K562 (cell line): ENCODE results near the gene IFT122. TPM values are rescaled to one million over a fixed set of nuclear protein-coding genes. Genes with fewer than 3 reads are reported as not detected.
"Not testable (repeated sequence)": the region's sequence is repeated elsewhere in the genome, so short reads cannot be mapped to it uniquely, and the experiment has no call there.

Experiments used
- ATAC-seq: fragments of 200-7000 bp; cut with Tn5 transposase; 3 replicates; pipeline ENCODE4 v1.9.1; 2020; ENCODE audit warnings: moderate library complexity
- BruUV-seq: library from RNA; stranded (reverse); fragments of 400-500 nt; replicated peaks from 2 replicates; lab custom pipeline; 2021; lab: Mats Ljungman, UMichigan
- CTCF ChIA-PET: fragments of 300-600 bp; formaldehyde crosslinking; extraction: SDS; loops from one replicate; lab custom pipeline; 2021; ENCODE audit warnings: low intra/inter-chr PET ratio; lab: Yijun Ruan, JAX
- POLR2A ChIA-PET: fragments of 300-600, 350-650 bp; sonication (Branson Sonifier 250); formaldehyde crosslinking; extraction: SDS; loops from one replicate; lab custom pipeline; 2021; ENCODE audit warnings: antibody characterized with exemption, inconsistent platforms; lab: Yijun Ruan, JAX
- DNase-seq, 4 experiments: peaks; one replicate each; pipeline versions ENCODE4 v3.0.0 to v3.0.0-alpha.2; 2011 to 2018; ENCODE audit warnings: low spot score in 3 of 4, mixed read lengths in 3 of 4; ENCODE audit errors: extremely low read depth in 1 of 4
- FAIRE-seq: peaks from 2 replicates; lab custom pipeline; 2011; peaks lifted over from hg19 to GRCh38; lab: Jason Lieb, UNC
- H2AFZ ChIP-seq: 2 replicates; pipeline ENCODE4 v1.6.0; 2011; ENCODE audit warnings: low read depth, low read length, control low read depth, inconsistent platforms
- H3K27ac ChIP-seq: fragments of 200-600 bp; 3 replicates; pipeline ENCODE4 v1.8.0; 2011; ENCODE audit warnings: low read depth, mild to moderate bottlenecking, control low read depth, inconsistent platforms, low read length, moderate library complexity, mixed read lengths; ENCODE audit errors: extremely low read depth
- H3K27me3 ChIP-seq, 2 experiments: fragments of 300-600 bp in 1 of 2; 2 replicates in 1 of 2; 3 replicates in 1 of 2; pipeline versions ENCODE4 v1.6.0 to v1.8.0; 2011; ENCODE audit warnings: inconsistent platforms in 2 of 2, low read length in 2 of 2, mild to moderate bottlenecking in 1 of 2, mixed read lengths in 1 of 2, moderate library complexity in 1 of 2; ENCODE audit not compliant: control insufficient read depth in 2 of 2, insufficient read depth in 2 of 2
- H3K36me3 ChIP-seq: fragments of 300-600 bp; 3 replicates; pipeline ENCODE4 v1.8.0; 2011; ENCODE audit warnings: mild to moderate bottlenecking, low read length, inconsistent platforms; ENCODE audit not compliant: control insufficient read depth, insufficient read depth
- H3K4me1 ChIP-seq, 2 experiments: fragments of 200-600 bp in 1 of 2; replicated peaks in 1 of 2; 2 replicates in 1 of 2; 3 replicates in 1 of 2; pipeline versions ENCODE4 v1.5.1 to v1.8.0; 2011; ENCODE audit warnings: inconsistent platforms in 2 of 2, low read length in 2 of 2, mild to moderate bottlenecking in 1 of 2, mixed read lengths in 1 of 2, moderate library complexity in 1 of 2; ENCODE audit not compliant: control insufficient read depth in 2 of 2, insufficient read depth in 2 of 2
- H3K4me2 ChIP-seq: 2 replicates; pipeline ENCODE4 v1.6.1; 2011; ENCODE audit warnings: low read length, control low read depth, inconsistent platforms, mixed read lengths; ENCODE audit not compliant: insufficient read depth
- H3K4me3 ChIP-seq: fragments of 200-600 bp; sonication (generic), shearing (Covaris generic); 2 replicates; pipeline ENCODE4 v1.5.1; 2016; ENCODE audit warnings: control low read depth, inconsistent platforms
- H3K79me2 ChIP-seq: fragments of 200-600 bp; 3 replicates; pipeline ENCODE4 v1.8.0; 2011; ENCODE audit warnings: low read length, inconsistent platforms; ENCODE audit not compliant: control insufficient read depth, insufficient read depth
- H3K9ac ChIP-seq, 2 experiments: 2 replicates each; pipeline versions ENCODE4 v1.6.0 to v1.6.1; 2011; ENCODE audit warnings: low read depth in 2 of 2, low read length in 2 of 2, control low read depth in 1 of 2, inconsistent platforms in 1 of 2, mild to moderate bottlenecking in 1 of 2, mixed read lengths in 1 of 2; ENCODE audit not compliant: insufficient read depth in 1 of 2
- H3K9me1 ChIP-seq: one replicate; pipeline ENCODE4 v1.6.0; 2011; ENCODE audit warnings: inconsistent platforms, mild to moderate bottlenecking, low read length, moderate library complexity; ENCODE audit not compliant: control insufficient read depth, insufficient read depth
- H3K9me3 ChIP-seq: replicated peaks from 2 replicates; pipeline ENCODE4 v1.5.1; 2011; ENCODE audit warnings: low read depth, low read length, inconsistent platforms; ENCODE audit not compliant: control insufficient read depth, insufficient read depth
- H4K20me1 ChIP-seq: replicated peaks from 2 replicates; pipeline ENCODE4 v1.6.1; 2011; ENCODE audit warnings: low read length, inconsistent platforms, mixed read lengths; ENCODE audit not compliant: control insufficient read depth, insufficient read depth
- MED1 ChIP-seq: sonication (generic); formaldehyde crosslinking; IDR thresholded peaks from 2 replicates; pipeline ENCODE4 v1.8.1; 2023; ENCODE audit warnings: missing genetic modification reagents, borderline replicate concordance
- RBBP5 ChIP-seq: fragments of 200-600 bp; sonication (generic); IDR thresholded peaks from 2 replicates; pipeline ENCODE4 v1.6.1; 2012; ENCODE audit warnings: borderline replicate concordance, mild to moderate bottlenecking, low read length, control low read depth, inconsistent platforms; ENCODE audit not compliant: insufficient read depth, poor library complexity, severe bottlenecking
- RBFOX2 ChIP-seq: fragments of 200-400 bp; formaldehyde crosslinking; IDR thresholded peaks from 2 replicates; pipeline ENCODE4 v1.6.1; 2017; ENCODE audit warnings: low read depth, mild to moderate bottlenecking, low read length, moderate library complexity
- SAP30 ChIP-seq: fragments of 200-600 bp; sonication (generic); IDR thresholded peaks from 2 replicates; pipeline ENCODE4 v1.6.1; 2012; ENCODE audit warnings: borderline replicate concordance, low read depth, mild to moderate bottlenecking, moderate library complexity, low read length, control low read depth, inconsistent platforms; ENCODE audit not compliant: insufficient read depth, poor library complexity, severe bottlenecking
- SMAD2 ChIP-seq: fragments of 150-350 bp; IDR thresholded peaks from 2 replicates; pipeline ENCODE4 v1.6.1; 2014; ENCODE audit warnings: low read depth, mild to moderate bottlenecking, low read length
- STAT5A ChIP-seq: IDR thresholded peaks from 2 replicates; pipeline ENCODE4 v1.6.1; 2012; ENCODE audit warnings: low read length, inconsistent platforms, borderline replicate concordance
- TBP ChIP-seq: optimal IDR thresholded peaks from 2 replicates; pipeline ENCODE3; 2011; ENCODE audit warnings: low read depth, low read length, improper control_type of control experiment
- ZFX ChIP-seq: sonication (generic); formaldehyde crosslinking; IDR thresholded peaks from 2 replicates; pipeline ENCODE4 v1.8.0; 2022; ENCODE audit warnings: mild to moderate bottlenecking, missing genetic modification reagents, moderate library complexity
- WGBS: fragments of 100-300 bp; shearing (Covaris generic); methylation state at CpG from one replicate; pipeline ENCODE4 v1.1.6; 2016; ENCODE audit warnings: low coverage, mixed read lengths; ENCODE audit not compliant: insufficient coverage; ENCODE audit errors: missing lambda C conversion rate; 5-methylcytosine and 5-hydroxymethylcytosine counted together
- in situ Hi-C: fragments of 300-500 bp; cut with MboI; formaldehyde crosslinking; loops from 4 replicates; pipeline ENCODE4 v1.15.0; 2018; ENCODE audit warnings: inconsistent platforms, mixed read lengths
- intact Hi-C: fragments of 100-400 bp; cut with micrococcal nuclease; formaldehyde crosslinking; loops from 2 replicates; pipeline ENCODE4 v1.14.2; 2022
- polyA plus RNA-seq, 8 experiments: library from polyadenylated mRNA; depleted of rRNA in 4 of 8; stranded (reverse) in 5 of 8; unstranded in 3 of 8; fragments of >200 nt; fragmentation: Nextera tagmentation in 2 of 8; fragmentation: Illumina TruSeq in 1 of 8; extraction: Ambion mirVana in 2 of 8; extraction: Trizol in 1 of 8; gene quantifications; 2 replicates each; pipeline versions ENCODE4 v1.2.1 to v1.2.3, GENCODE V29; 2011 to 2014; ENCODE audit warnings: inconsistent platforms in 1 of 8, missing spikeins in 1 of 8
- total RNA-seq, 7 experiments: library from RNA; depleted of rRNA in 6 of 7; stranded (reverse); fragments of >200 nt in 6 of 7; fragmentation: Illumina TruSeq in 2 of 7; extraction: Trizol in 2 of 7; gene quantifications; 2 replicates each; pipeline versions ENCODE4 v1.2.1 to v1.2.3, GENCODE V29; 2011 to 2021; ENCODE audit warnings: low replicate concordance in 1 of 7
- TF ChIP-seq, protein P1 (sequence below): sonication (generic); formaldehyde crosslinking; IDR thresholded peaks from 2 replicates; pipeline ENCODE4 v1.9.0; 2022; ENCODE audit warnings: mild to moderate bottlenecking, missing genetic modification reagents
- TF ChIP-seq, protein P2 (sequence below): fragments of 150-350 bp; conservative IDR thresholded peaks from 2 replicates; pipeline ENCODE4 v1.6.1; 2014; ENCODE audit warnings: low read length

Gene IFT122
- total and polyA plus RNA-seq, 9 of the 15 experiments (the other 6 are each of a cell fraction or from before 2014, with no cell fraction given), result 2.4 to 11.5 (median 7.7) TPM

DNA sequence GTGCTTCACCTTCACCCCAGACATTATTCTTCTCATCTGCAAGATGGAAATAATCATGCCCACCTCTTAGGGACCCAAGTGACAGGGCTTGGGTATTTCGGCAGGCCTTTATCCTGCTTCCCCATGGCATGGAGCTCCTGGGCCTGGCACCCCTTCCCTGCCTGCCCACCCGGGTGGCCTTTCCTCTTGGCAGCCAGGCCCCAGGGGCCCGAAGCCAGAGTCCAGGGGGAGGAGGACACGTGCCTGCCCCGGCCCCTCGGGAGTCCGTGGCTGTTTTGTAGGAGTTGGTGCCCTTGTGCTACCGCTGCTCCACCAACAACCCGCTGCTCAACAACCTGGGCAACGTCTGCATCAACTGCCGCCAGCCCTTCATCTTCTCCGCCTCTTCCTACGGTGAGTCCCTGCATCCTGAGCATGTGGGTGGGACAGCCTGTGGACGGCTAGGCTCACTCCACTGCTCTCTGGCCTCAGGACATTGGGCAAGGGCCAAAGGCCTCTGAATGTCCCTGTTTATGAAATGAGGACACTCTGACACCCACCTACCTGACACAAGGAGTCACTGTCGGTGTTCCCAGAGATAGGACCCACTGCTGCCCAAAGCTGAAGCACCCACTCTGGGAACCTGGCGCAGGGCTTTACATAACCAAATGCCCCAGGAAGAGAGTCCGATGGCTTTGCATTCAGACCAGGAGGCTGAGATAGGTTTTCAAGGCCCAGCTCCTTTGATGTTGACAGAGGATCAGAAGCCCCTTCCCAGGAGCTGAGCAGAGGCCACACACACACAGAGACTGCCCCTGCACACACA lies 46.1 kb upstream of the IFT122 start:
- TF ChIP-seq STAT5A, result 0 out of 2 replicates have a peak, but pooled peaks have one; percentile 12
- in situ Hi-C loops, result loop anchor here (25.0 kb wide), 1 partner anchor 418 kb away; no protein-coding TSS in a partner anchor

DNA sequence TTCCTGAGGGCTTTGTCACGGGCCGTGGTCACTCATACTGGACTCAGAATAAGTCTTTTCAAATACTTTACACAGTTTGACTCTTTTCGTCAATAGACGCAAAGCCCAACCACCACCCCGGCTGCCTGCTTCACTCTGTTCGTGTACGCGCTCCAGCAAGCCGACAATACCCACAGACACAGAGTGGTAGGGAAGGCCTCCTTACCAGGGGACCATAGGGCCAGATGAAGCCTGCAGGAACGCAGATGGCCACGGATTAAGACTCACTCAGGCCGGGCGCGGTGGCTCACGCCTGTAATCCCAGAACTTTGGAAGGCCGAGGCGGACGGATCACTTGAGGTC lies 41.2 kb upstream of the IFT122 start:
- DNase-seq (peak; percentile 26 to 37 (median 30)), FAIRE-seq (no peak), ATAC-seq (peak; percentile 65)
- BruUV-seq, result no TSS peak
- WGBS, result under 1% methylated on average over 18 of the region's 18 CpGs
- Histone ChIP-seq H3K4me1 (peaks cover 0 to 5% of the 10 kb centered on the region in 2 experiments; a peak in 4 of 5 replicates), H3K9ac (peak overlapping the region; percentile 85 to 98), H3K27me3 (no peaks in the 10 kb centered on the region), H3K9me1 (no peaks in the 10 kb centered on the region), H3K4me3 (peak overlapping the region; percentile 73), H3K9me3 (no peaks in the 10 kb centered on the region), H3K36me3 (peaks cover 25% of the 10 kb centered on the region), H2AFZ (peak overlapping the region; percentile 93; the same call in 1 of the 2 replicates), H3K79me2 (peaks cover 42% of the 10 kb centered on the region), H4K20me1 (no peaks in the 10 kb centered on the region), H3K4me2 (peak overlapping the region; percentile 92), H3K27ac (peak overlapping the region; percentile 87)
- ChIA-PET POLR2A (interaction anchor here (0.7 to 3.3 kb wide), 2 partner anchors 15 to 65 kb away, joined by 3 to 21 read pairs; no protein-coding TSS in a partner anchor), CTCF (interaction anchor here (1.5 kb wide), 1 partner anchor 55 kb away, joined by 5 read pairs; no protein-coding TSS in a partner anchor)
- in situ Hi-C loops (loop anchor here (25.0 kb wide), 1 partner anchor 414 kb away; no protein-coding TSS in a partner anchor), intact Hi-C loops (loop anchor here (5.0 kb wide), 1 partner anchor 39 kb away; the partner anchor contains the start of gene MBD4)
- TF ChIP-seq SMAD2 (no peak), MED1 (CRISPR knock-in tag) (no peak), RBBP5 (peak; percentile 85), TBP (no peak), ZFX (CRISPR knock-in tag) (peak; percentile 23; the same call in 1 of the 2 replicates), RBFOX2 (peak; percentile 28; the same call in 1 of the 2 replicates), SAP30 (peak; percentile 40)
- TF ChIP-seq, protein P1, sequence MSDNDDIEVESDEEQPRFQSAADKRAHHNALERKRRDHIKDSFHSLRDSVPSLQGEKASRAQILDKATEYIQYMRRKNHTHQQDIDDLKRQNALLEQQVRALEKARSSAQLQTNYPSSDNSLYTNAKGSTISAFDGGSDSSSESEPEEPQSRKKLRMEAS (CRISPR knock-in tag), result peak; percentile 21; the same call in 1 of the 2 replicates
- TF ChIP-seq, protein P2, sequence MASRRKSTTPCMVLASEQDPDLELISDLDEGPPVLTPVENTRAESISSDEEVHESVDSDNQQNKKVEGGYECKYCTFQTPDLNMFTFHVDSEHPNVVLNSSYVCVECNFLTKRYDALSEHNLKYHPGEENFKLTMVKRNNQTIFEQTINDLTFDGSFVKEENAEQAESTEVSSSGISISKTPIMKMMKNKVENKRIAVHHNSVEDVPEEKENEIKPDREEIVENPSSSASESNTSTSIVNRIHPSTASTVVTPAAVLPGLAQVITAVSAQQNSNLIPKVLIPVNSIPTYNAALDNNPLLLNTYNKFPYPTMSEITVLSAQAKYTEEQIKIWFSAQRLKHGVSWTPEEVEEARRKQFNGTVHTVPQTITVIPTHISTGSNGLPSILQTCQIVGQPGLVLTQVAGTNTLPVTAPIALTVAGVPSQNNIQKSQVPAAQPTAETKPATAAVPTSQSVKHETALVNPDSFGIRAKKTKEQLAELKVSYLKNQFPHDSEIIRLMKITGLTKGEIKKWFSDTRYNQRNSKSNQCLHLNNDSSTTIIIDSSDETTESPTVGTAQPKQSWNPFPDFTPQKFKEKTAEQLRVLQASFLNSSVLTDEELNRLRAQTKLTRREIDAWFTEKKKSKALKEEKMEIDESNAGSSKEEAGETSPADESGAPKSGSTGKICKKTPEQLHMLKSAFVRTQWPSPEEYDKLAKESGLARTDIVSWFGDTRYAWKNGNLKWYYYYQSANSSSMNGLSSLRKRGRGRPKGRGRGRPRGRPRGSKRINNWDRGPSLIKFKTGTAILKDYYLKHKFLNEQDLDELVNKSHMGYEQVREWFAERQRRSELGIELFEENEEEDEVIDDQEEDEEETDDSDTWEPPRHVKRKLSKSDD, result no peak

More for the DNA sequence above, 46.1 kb upstream of the IFT122 start:
- peaks cover 58% of the 10 kb centered on the region for H3K36me3 ChIP-seq
- H3K4me3 ChIP-seq, H4K20me1 ChIP-seq, FAIRE-seq, POLR2A ChIA-PET, H3K27me3 ChIP-seq, intact Hi-C loops, H2AFZ ChIP-seq, ATAC-seq, BruUV-seq, H3K9me3 ChIP-seq, CTCF ChIA-PET, DNase-seq, H3K9ac ChIP-seq, H3K9me1 ChIP-seq, H3K4me2 ChIP-seq, H3K27ac ChIP-seq, H3K4me1 ChIP-seq: not testable (repeated sequence)
- peaks cover 39% of the 10 kb centered on the region for H3K79me2 ChIP-seq
- 94% methylated on average over 5 of the region's 17 CpGs for WGBS
